MM.1S (cell line): ENCODE data around the gene GNE.

Experiments used
- DNase-seq: peaks from one replicate; pipeline ENCODE4 v3.0.0-alpha.2; 2015
- H2AFZ ChIP-seq: fragments of 300-600 bp; sonication (generic); 2 replicates; pipeline ENCODE4 v1.6.0; 2016; ENCODE audit warnings: antibody characterized with exemption, low read length
- H3F3A ChIP-seq: fragments of 300-600 bp; sonication (generic); 2 replicates; pipeline ENCODE4 v1.6.1; 2016; ENCODE audit warnings: mild to moderate bottlenecking, antibody characterized with exemption, low read length, moderate library complexity, mixed read lengths; ENCODE audit not compliant: insufficient read depth
- H3K27ac ChIP-seq: fragments of 300-600 bp; sonication (generic); 2 replicates; pipeline ENCODE4 v1.5.1; 2016; ENCODE audit warnings: mild to moderate bottlenecking, low read length
- H3K27me3 ChIP-seq: fragments of 300-600 bp; sonication (generic); replicated peaks from 2 replicates; pipeline ENCODE4 v1.6.0; 2016; ENCODE audit warnings: low read length; ENCODE audit not compliant: insufficient read depth
- H3K36me3 ChIP-seq: fragments of 300-600 bp; sonication (generic); replicated peaks from 2 replicates; pipeline ENCODE4 v1.6.1; 2016; ENCODE audit warnings: mild to moderate bottlenecking, low read length, mixed read lengths; ENCODE audit not compliant: insufficient read depth
- H3K4me1 ChIP-seq: fragments of 300-600 bp; sonication (generic); 2 replicates; pipeline ENCODE4 v1.6.1; 2016; ENCODE audit warnings: low read length, mixed read lengths
- H3K4me2 ChIP-seq: fragments of 300-600 bp; sonication (generic); 2 replicates; pipeline ENCODE4 v1.6.0; 2016; ENCODE audit warnings: low read depth, low read length
- H3K4me3 ChIP-seq: fragments of 300-600 bp; sonication (generic); 2 replicates; pipeline ENCODE4 v1.5.1; 2016; ENCODE audit warnings: low read length, mixed read lengths
- H3K79me2 ChIP-seq: fragments of 300-600 bp; sonication (generic); 2 replicates; pipeline ENCODE4 v1.6.1; 2016; ENCODE audit warnings: mixed run types, low read length, mixed read lengths
- H3K9ac ChIP-seq: fragments of 300-600 bp; sonication (generic); 2 replicates; pipeline ENCODE4 v1.6.1; 2016; ENCODE audit warnings: low read length, mixed read lengths
- H3K9me2 ChIP-seq: fragments of 300-600 bp; sonication (generic); replicated peaks from 2 replicates; pipeline ENCODE4 v1.6.1; 2016; ENCODE audit warnings: mild to moderate bottlenecking, low read length, mixed read lengths; ENCODE audit not compliant: insufficient read depth
- H3K9me3 ChIP-seq: fragments of 300-600 bp; sonication (generic); replicated peaks from 2 replicates; pipeline ENCODE4 v1.6.1; 2016; ENCODE audit warnings: mild to moderate bottlenecking, low read length, mixed read lengths; ENCODE audit not compliant: insufficient read depth
- H4K20me1 ChIP-seq: fragments of 300-600 bp; sonication (generic); 2 replicates; pipeline ENCODE4 v1.6.1; 2016; ENCODE audit warnings: mild to moderate bottlenecking, low read length, moderate library complexity, mixed read lengths; ENCODE audit not compliant: insufficient read depth
- EZH2 ChIP-seq: fragments of 300-600 bp; sonication (generic); optimal IDR thresholded peaks from 2 replicates; pipeline ENCODE3; 2017; ENCODE audit warnings: low read depth, mild to moderate bottlenecking, antibody characterized with exemption, low read length, mixed read lengths
- EZH2phosphoT487 ChIP-seq: fragments of 300-600 bp; sonication (generic); IDR thresholded peaks from 2 replicates; pipeline ENCODE4 v1.6.1; 2018; ENCODE audit warnings: antibody characterized with exemption, low read length
- TF ChIP-seq, protein P1 (sequence below): fragments of 300-600 bp; sonication (generic); IDR thresholded peaks from 2 replicates; pipeline ENCODE4 v1.5.1; 2016; ENCODE audit warnings: antibody characterized with exemption, low read length, mixed read lengths

GNE gene

DNA sequence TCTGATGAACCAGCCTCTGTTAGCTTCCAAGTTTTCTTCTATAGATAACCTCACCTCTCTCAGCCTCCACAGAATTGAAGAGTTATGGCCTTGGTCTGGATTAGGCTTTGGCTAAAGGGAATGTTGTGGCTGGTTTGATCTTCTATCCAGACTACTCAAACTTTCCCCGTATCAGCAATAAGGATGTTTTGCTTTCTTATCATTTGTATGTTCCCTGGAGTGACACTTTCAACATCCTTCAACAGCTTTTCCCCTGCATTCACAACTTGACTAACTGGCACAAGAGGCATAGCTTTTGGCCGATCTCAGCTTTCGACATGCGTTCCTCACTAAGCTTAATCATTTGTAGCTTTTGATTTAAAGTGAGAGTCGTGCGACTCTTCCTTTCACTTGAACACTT lies 28.1 kb upstream of the GNE start:
- Histone ChIP-seq H3K9ac (no peak overlapping the region), H3F3A (no peaks in the 10 kb centered on the region), H3K79me2 (no peaks in the 10 kb centered on the region), H3K4me3 (no peak overlapping the region), H3K4me2 (no peak overlapping the region), H3K27ac (no peak overlapping the region), H3K27me3 (no peaks in the 10 kb centered on the region), H3K9me2 (no peaks in the 10 kb centered on the region), H3K4me1 (no peaks in the 10 kb centered on the region), H2AFZ (no peak overlapping the region), H3K9me3 (no peaks in the 10 kb centered on the region), H3K36me3 (no peaks in the 10 kb centered on the region), H4K20me1 (no peaks in the 10 kb centered on the region)
- no peak for TF ChIP-seq EZH2phosphoT487
- no peak for TF ChIP-seq EZH2
- TF ChIP-seq, protein P1, sequence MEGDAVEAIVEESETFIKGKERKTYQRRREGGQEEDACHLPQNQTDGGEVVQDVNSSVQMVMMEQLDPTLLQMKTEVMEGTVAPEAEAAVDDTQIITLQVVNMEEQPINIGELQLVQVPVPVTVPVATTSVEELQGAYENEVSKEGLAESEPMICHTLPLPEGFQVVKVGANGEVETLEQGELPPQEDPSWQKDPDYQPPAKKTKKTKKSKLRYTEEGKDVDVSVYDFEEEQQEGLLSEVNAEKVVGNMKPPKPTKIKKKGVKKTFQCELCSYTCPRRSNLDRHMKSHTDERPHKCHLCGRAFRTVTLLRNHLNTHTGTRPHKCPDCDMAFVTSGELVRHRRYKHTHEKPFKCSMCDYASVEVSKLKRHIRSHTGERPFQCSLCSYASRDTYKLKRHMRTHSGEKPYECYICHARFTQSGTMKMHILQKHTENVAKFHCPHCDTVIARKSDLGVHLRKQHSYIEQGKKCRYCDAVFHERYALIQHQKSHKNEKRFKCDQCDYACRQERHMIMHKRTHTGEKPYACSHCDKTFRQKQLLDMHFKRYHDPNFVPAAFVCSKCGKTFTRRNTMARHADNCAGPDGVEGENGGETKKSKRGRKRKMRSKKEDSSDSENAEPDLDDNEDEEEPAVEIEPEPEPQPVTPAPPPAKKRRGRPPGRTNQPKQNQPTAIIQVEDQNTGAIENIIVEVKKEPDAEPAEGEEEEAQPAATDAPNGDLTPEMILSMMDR = no peak
- DNase-seq = no peak

DNA sequence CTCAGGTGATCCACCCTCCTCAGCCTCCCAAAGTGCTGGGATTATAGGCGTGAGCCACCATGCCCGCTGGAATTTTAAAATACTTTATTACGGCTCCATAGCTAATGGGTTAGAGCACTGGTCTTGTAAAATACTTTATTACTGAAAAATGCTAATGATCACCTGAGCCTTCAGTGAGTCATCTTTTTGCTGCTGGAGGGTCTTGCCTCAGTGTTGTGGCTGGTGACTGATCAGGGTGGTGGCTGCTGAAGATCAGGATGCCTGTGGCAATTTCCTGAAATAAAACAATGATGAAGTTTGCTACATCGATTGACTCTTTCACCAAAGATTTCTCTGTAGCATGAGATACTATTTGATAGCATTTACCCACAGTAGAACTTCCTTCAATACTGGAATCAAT lies 26.0 kb upstream of the GNE start:
- DNase-seq = no peak
- H3K4me3 ChIP-seq = no peak overlapping the region

DNA sequence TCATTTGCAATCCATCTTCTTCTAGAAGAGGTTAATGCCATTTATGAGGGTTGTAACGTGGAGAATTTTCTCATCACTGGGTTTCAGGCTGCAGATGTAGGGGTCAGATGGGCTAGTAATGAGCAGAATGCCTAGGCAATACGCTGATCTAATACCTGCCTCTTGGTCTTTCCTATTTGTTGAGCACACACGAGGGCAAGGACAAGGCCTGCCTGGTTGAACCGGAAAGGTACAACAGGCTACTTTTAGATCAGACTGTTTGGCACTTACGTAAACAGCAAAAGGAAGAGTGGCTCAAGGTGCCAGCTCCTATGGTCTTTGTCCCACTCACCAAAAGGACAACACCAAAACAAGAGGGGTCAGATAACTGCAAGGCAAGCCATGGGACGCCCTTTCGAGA lies 24.0 kb upstream of the GNE start:
- no peak for DNase-seq
- Histone ChIP-seq H2AFZ (no peak overlapping the region), H4K20me1 (no peaks in the 10 kb centered on the region), H3K27me3 (no peaks in the 10 kb centered on the region), H3K36me3 (no peaks in the 10 kb centered on the region), H3K9me2 (no peaks in the 10 kb centered on the region), H3K4me3 (no peak overlapping the region), H3K4me2 (no peak overlapping the region), H3K4me1 (no peaks in the 10 kb centered on the region), H3K27ac (no peak overlapping the region), H3K9me3 (no peaks in the 10 kb centered on the region), H3K79me2 (no peaks in the 10 kb centered on the region), H3F3A (no peaks in the 10 kb centered on the region), H3K9ac (no peak overlapping the region)
- TF ChIP-seq, protein P1 = no peak
- TF ChIP-seq EZH2phosphoT487 (no peak), EZH2 (no peak)

More for the DNA sequence above, 26.0 kb upstream of the GNE start:
- no peak overlapping the region for H3K9ac ChIP-seq
- no peaks in the 10 kb centered on the region for H3K9me2 ChIP-seq
- no peaks in the 10 kb centered on the region for H3K79me2 ChIP-seq
- TF ChIP-seq, protein P1 = no peak
- TF ChIP-seq EZH2 = no peak
- no peak for TF ChIP-seq EZH2phosphoT487
- H2AFZ ChIP-seq = no peak overlapping the region
- H3K4me1 ChIP-seq = no peaks in the 10 kb centered on the region
- H3K27me3 ChIP-seq = no peaks in the 10 kb centered on the region
- no peak overlapping the region for H3K4me2 ChIP-seq
- H3K27ac ChIP-seq = no peak overlapping the region
- no peaks in the 10 kb centered on the region for H3K9me3 ChIP-seq
- no peaks in the 10 kb centered on the region for H3K36me3 ChIP-seq
- no peaks in the 10 kb centered on the region for H4K20me1 ChIP-seq
- H3F3A ChIP-seq = no peaks in the 10 kb centered on the region

DNA sequence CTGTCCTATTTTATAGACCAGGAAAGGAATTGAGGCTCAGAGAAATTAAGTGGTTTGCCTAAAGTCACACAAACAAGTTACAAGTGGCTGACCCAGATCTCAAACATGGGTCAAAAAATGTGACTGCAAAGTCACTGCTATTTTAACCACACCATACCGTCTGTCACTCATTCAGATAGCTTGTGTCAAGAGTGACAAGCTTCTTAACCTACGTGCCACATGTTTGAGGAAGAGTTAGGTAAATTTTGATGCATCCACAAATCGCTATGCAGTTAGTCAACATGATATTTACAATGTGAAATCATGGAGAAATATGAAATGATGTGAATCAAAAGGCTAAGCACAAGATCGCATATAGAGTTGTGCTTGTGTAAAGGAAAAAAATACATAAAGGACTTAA lies 22.7 kb upstream of the GNE start:
- no peaks in the 10 kb centered on the region for H3F3A ChIP-seq
- no peak for TF ChIP-seq EZH2
- TF ChIP-seq, protein P1 = no peak
- no peaks in the 10 kb centered on the region for H3K27me3 ChIP-seq
- H3K36me3 ChIP-seq = no peaks in the 10 kb centered on the region
- H4K20me1 ChIP-seq = no peaks in the 10 kb centered on the region
- H3K9me3 ChIP-seq = no peaks in the 10 kb centered on the region
- no peak overlapping the region for H3K27ac ChIP-seq
- DNase-seq = no peak
- no peak overlapping the region for H2AFZ ChIP-seq
- no peaks in the 10 kb centered on the region for H3K4me1 ChIP-seq
- H3K79me2 ChIP-seq = no peaks in the 10 kb centered on the region
- no peak overlapping the region for H3K4me3 ChIP-seq
- H3K4me2 ChIP-seq = no peak overlapping the region
- no peaks in the 10 kb centered on the region for H3K9me2 ChIP-seq
- no peak overlapping the region for H3K9ac ChIP-seq
